ENCODE data around the gene CX3CL1. TPM values are rescaled to one million over a fixed set of nuclear protein-coding genes. Genes with fewer than 3 reads are reported as not detected.

Gene CX3CL1
- total RNA-seq, 4 donors from 2014 or later: 1.7 to 13.5 (median 1.8) TPM; not detected in 1

DNA sequence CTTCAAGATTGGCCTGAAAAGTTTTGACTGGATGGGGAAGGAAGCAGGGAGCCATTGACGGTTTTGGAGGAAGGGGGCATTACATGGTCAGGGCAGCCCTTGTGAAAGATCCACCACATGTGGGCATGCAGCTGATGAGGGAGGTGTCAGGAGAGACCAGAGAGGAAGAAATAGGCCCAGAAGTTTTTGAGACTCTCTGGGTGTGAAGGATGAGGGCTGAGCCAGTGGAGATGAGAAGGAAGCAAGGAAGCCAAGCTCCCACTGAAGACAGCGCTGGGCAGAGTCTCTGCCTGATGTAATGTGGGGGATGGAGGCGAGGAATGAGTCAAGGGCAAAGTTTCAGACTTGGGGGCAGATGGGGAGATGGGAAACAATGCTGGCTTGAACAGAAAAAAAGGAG lies 32.8 kb downstream of the CX3CL1 start:
- H3K27me3 ChIP-seq: no peaks in the 10 kb centered on the region
- no peak overlapping the region for H3K27ac ChIP-seq
- intact Hi-C loops (cut with DNase I; ENCODE audit: low total_unique reads): no loop called here
- no peaks in the 10 kb centered on the region for H3K4me1 ChIP-seq
- H3K36me3 ChIP-seq: no peaks in the 10 kb centered on the region
- DNase-seq: no peak
- no peaks in the 10 kb centered on the region for H3K9me3 ChIP-seq
- in situ Hi-C loops (cut with MboI; ENCODE audit: low pct_ligation_motif_present in 1 of 4, low pct_unique_long_range_greater_than_20kb in 1 of 4, low sequenced_read_pairs in 3 of 4): loop anchor here in 2 of 4 donors (25.0 kb wide), 1 partner anchor 318 kb away; the partner anchor contains the start of gene CPNE2 (in 2 of the 2)
- no peak overlapping the region for H3K4me3 ChIP-seq
- TF ChIP-seq, protein P1, sequence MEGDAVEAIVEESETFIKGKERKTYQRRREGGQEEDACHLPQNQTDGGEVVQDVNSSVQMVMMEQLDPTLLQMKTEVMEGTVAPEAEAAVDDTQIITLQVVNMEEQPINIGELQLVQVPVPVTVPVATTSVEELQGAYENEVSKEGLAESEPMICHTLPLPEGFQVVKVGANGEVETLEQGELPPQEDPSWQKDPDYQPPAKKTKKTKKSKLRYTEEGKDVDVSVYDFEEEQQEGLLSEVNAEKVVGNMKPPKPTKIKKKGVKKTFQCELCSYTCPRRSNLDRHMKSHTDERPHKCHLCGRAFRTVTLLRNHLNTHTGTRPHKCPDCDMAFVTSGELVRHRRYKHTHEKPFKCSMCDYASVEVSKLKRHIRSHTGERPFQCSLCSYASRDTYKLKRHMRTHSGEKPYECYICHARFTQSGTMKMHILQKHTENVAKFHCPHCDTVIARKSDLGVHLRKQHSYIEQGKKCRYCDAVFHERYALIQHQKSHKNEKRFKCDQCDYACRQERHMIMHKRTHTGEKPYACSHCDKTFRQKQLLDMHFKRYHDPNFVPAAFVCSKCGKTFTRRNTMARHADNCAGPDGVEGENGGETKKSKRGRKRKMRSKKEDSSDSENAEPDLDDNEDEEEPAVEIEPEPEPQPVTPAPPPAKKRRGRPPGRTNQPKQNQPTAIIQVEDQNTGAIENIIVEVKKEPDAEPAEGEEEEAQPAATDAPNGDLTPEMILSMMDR (IDR thresholded peaks at IDR 0.05): no peak
- TF ChIP-seq EP300 (IDR thresholded peaks at IDR 0.05; ENCODE audit: low read depth): no peak
- TF ChIP-seq POLR2AphosphoS5 (IDR thresholded peaks at IDR 0.05): no peak
- no peak for TF ChIP-seq POLR2A (IDR thresholded peaks at IDR 0.05)
- WGBS, 2 donors (ENCODE audit: low coverage in 1 of 2): 69 to 72% methylated on average over 3 of the region's 3 CpGs

DNA sequence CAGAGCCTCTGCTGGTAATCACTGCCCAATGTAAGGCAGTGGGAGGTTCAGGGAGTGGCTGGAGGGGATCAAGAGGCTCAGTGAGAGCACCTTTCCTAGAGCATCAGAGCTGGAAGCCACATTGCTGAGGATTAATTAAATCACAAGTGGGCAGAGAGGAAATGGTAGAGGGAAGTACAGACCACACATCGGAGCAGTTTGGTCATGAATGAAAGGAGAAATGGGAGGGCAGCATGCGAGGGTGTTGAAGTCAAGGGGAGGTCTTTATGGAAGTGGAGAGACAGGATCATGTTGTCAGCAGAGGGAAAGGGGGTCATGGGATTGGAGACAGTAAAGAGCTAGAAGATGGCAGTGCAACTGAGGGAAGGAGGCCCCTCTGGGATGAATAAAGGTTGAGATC lies 34.6 kb downstream of the CX3CL1 start:
- DNase-seq: no peak
- intact Hi-C loops (cut with DNase I; ENCODE audit: low total_unique reads): no loop called here
- WGBS, 2 donors (ENCODE audit: low coverage in 1 of 2): 40 to 44% methylated on average over 2 of the region's 2 CpGs
- Histone ChIP-seq H3K4me1 (no peaks in the 10 kb centered on the region), H3K27ac (no peak overlapping the region), H3K36me3 (no peaks in the 10 kb centered on the region), H3K4me3 (no peak overlapping the region), H3K9me3 (no peaks in the 10 kb centered on the region), H3K27me3 (no peaks in the 10 kb centered on the region)
- TF ChIP-seq POLR2AphosphoS5 (IDR thresholded peaks at IDR 0.05): no peak
- TF ChIP-seq, protein P1 (IDR thresholded peaks at IDR 0.05): no peak
- in situ Hi-C loops (cut with MboI; ENCODE audit: low pct_ligation_motif_present in 1 of 4, low pct_unique_long_range_greater_than_20kb in 1 of 4, low sequenced_read_pairs in 3 of 4): loop anchor here in 2 of 4 donors (25.0 kb wide), 1 partner anchor 320 kb away; the partner anchor contains the start of gene CPNE2 (in 2 of the 2)

DNA sequence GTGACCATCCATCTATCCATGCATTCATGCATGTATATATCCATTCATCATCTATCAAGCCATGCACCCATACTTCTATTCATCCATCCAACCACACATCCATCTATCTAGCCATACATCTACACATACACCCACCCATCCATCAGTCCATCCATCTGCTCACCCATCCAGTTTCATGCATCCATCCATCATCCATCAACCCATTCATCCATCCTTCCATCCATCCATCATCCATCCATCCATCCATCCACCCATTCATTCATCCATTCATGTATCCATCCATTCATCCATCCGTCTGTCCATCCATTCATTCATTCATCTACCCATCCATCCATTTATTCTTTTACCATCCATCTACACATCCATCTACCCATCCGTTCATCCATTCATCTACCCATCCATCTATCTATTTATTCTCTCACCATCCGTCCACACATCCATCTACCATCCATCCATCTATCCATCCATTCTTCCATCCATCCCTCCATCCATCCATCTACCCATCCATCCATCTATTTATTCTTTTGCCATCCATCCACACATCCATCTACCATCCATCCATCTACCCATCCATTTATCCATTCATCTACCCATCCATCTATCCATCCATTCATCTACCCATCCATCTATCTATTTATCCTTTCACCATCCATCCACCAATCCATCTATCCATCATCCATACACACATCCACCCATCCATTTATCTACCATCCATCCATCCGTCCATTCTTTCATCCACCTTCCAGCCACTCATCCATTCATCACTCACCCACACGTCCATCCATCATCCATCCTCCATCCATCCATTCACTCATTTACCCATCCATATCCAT lies 35.4 kb downstream of the CX3CL1 start:
- Histone ChIP-seq H3K27ac (no peak overlapping the region), H3K4me1 (no peaks in the 10 kb centered on the region), H3K9me3 (no peaks in the 10 kb centered on the region), H3K27me3 (no peaks in the 10 kb centered on the region), H3K4me3 (no peak overlapping the region), H3K36me3 (no peaks in the 10 kb centered on the region)
- TF ChIP-seq, protein P1 (IDR thresholded peaks at IDR 0.05): no peak
- no peak for TF ChIP-seq POLR2AphosphoS5 (IDR thresholded peaks at IDR 0.05)
- intact Hi-C loops (cut with DNase I; ENCODE audit: low total_unique reads) (no loop called here), in situ Hi-C loops (cut with MboI; ENCODE audit: low pct_ligation_motif_present in 1 of 4, low pct_unique_long_range_greater_than_20kb in 1 of 4, low sequenced_read_pairs in 3 of 4) (loop anchor here in 2 of 4 donors (25.0 kb wide), 1 partner anchor 320 kb away; the partner anchor contains the start of gene CPNE2 (in 2 of the 2))
- 91 to 94% methylated on average over 5 of the region's 5 CpGs for WGBS, 2 donors (ENCODE audit: low coverage in 1 of 2)
- DNase-seq: no peak

DNA sequence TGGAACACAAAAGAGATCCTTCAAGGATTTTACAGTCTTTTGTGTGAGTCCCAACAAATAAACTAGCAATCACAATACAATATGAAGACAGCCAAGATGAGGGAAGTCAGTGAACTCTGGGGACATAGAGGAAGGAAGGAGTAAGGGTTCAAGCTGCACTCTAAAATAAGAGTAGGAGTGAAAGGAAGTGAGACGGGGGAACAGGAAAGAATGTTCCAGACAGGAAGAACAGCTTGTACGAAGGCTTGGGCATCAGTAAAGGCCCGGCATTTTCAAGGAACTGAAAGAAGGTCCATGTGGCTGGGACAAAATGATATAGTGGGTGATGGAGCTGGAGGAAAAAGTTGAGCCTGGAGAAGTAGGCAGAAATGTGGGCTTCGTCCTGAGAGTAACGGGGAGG lies 36.8 kb downstream of the CX3CL1 start:
- intact Hi-C loops (cut with DNase I; ENCODE audit: low total_unique reads): no loop called here
- 69 to 80% methylated on average over 5 of the region's 5 CpGs for WGBS, 2 donors (ENCODE audit: low coverage in 1 of 2)
- Histone ChIP-seq H3K4me1 (no peaks in the 10 kb centered on the region), H3K36me3 (no peaks in the 10 kb centered on the region), H3K4me3 (no peak overlapping the region), H3K27ac (no peak overlapping the region), H3K9me3 (no peaks in the 10 kb centered on the region), H3K27me3 (no peaks in the 10 kb centered on the region)
- in situ Hi-C loops (cut with MboI; ENCODE audit: low pct_ligation_motif_present in 1 of 4, low pct_unique_long_range_greater_than_20kb in 1 of 4, low sequenced_read_pairs in 3 of 4): loop anchor here in 2 of 4 donors (25.0 kb wide), 1 partner anchor 322 kb away; the partner anchor contains the start of gene CPNE2 (in 2 of the 2)
- TF ChIP-seq POLR2A (IDR thresholded peaks at IDR 0.05) (no peak), POLR2AphosphoS5 (IDR thresholded peaks at IDR 0.05) (no peak), EP300 (IDR thresholded peaks at IDR 0.05; ENCODE audit: low read depth) (no peak)
- TF ChIP-seq, protein P1 (IDR thresholded peaks at IDR 0.05): no peak
- DNase-seq: no peak
